SU-DHL-6 (cell line): ENCODE results near the gene ACTN1.

Source experiments
- H2AFZ ChIP-seq: fragments of 200-600 bp; sonication (generic); 2 replicates; pipeline ENCODE4 v1.6.1; 2014; ENCODE audit warnings: low read depth, mild to moderate bottlenecking, moderate library complexity, mixed read lengths, antibody characterized with exemption, low read length; ENCODE audit not compliant: severe bottlenecking
- H3F3A ChIP-seq: fragments of 200-600 bp; shearing (Covaris generic); 2 replicates; pipeline ENCODE4 v1.6.0; 2016; ENCODE audit warnings: antibody characterized with exemption, mild to moderate bottlenecking; ENCODE audit not compliant: insufficient read depth
- H3K27ac ChIP-seq: fragments of 200-600 bp; sonication (generic); 2 replicates; pipeline ENCODE4 v1.5.1; 2016; ENCODE audit warnings: low read depth, mild to moderate bottlenecking, low read length, moderate library complexity, mixed read lengths
- H3K27me3 ChIP-seq: fragments of 200-600 bp; sonication (generic), shearing (Covaris generic); 2 replicates; pipeline ENCODE4 v1.6.0; 2014; ENCODE audit warnings: mild to moderate bottlenecking, low read length
- H3K36me3 ChIP-seq: fragments of 200-600 bp; sonication (generic); 2 replicates; pipeline ENCODE4 v1.6.1; 2014; ENCODE audit warnings: mild to moderate bottlenecking, low read length, mixed read lengths
- H3K4me2 ChIP-seq: fragments of 300-600, 200-600 bp; shearing (Covaris generic), sonication (generic); 2 replicates; pipeline ENCODE4 v1.6.0; 2014; ENCODE audit warnings: low read length, low read depth, mild to moderate bottlenecking; ENCODE audit not compliant: poor library complexity, severe bottlenecking
- H3K4me3 ChIP-seq: fragments of 200-600 bp; sonication (generic); 2 replicates; pipeline ENCODE4 v1.5.1; 2014; ENCODE audit warnings: antibody characterized with exemption, low read length, mild to moderate bottlenecking, mixed read lengths; ENCODE audit not compliant: insufficient read depth, poor library complexity, severe bottlenecking
- H3K79me2 ChIP-seq: fragments of 200-600 bp; sonication (generic); 2 replicates; pipeline ENCODE4 v1.6.1; 2014; ENCODE audit warnings: mild to moderate bottlenecking, low read length, moderate library complexity; ENCODE audit not compliant: insufficient read depth
- H3K9ac ChIP-seq: fragments of 200-600 bp; sonication (generic); 2 replicates; pipeline ENCODE4 v1.7.0; 2014; ENCODE audit warnings: mild to moderate bottlenecking, low read length
- H3K9me2 ChIP-seq: fragments of 200-600 bp; sonication (generic); replicated peaks from 2 replicates; pipeline ENCODE4 v1.6.1; 2014; ENCODE audit warnings: low read length; ENCODE audit not compliant: insufficient read depth
- H3K9me3 ChIP-seq: fragments of 200-600 bp; sonication (generic); 2 replicates; pipeline ENCODE4 v1.6.1; 2014; ENCODE audit warnings: low read length, mixed read lengths; ENCODE audit not compliant: insufficient read depth
- H4K20me1 ChIP-seq: fragments of 200-600 bp; sonication (generic); 2 replicates; pipeline ENCODE4 v1.6.1; 2014; ENCODE audit warnings: low read depth, mild to moderate bottlenecking, antibody characterized with exemption, low read length, moderate library complexity, mixed read lengths
- CTCF ChIP-seq: fragments of 200-600 bp; sonication (generic); IDR thresholded peaks from one replicate; pipeline ENCODE4 v1.5.1; 2017; ENCODE audit warnings: antibody characterized with exemption, mild to moderate bottlenecking, low read length, moderate library complexity; ENCODE audit not compliant: insufficient read depth, poor library complexity, severe bottlenecking
- EZH2phosphoT487 ChIP-seq: fragments of 200-600 bp; sonication (generic), shearing (Covaris generic); conservative IDR thresholded peaks from 2 replicates; pipeline ENCODE4 v1.6.1; 2018; ENCODE audit warnings: mild to moderate bottlenecking, antibody characterized with exemption, low read length, moderate library complexity, mixed read lengths

ACTN1 gene

GRCh38 chr14:69003626-69004025 lies 24.5 kb upstream of the ACTN1 start:
- TF ChIP-seq CTCF (no peak), EZH2phosphoT487 (no peak)
- H3K4me2 ChIP-seq = no peak overlapping the region
- H3F3A ChIP-seq = no peaks in the 10 kb centered on the region
- H3K9me2 ChIP-seq = no peaks in the 10 kb centered on the region
- no peak overlapping the region for H3K9ac ChIP-seq
- H3K79me2 ChIP-seq = no peaks in the 10 kb centered on the region
- no peaks in the 10 kb centered on the region for H3K27me3 ChIP-seq
- H3K4me3 ChIP-seq = no peak overlapping the region
- H3K9me3 ChIP-seq = no peaks in the 10 kb centered on the region
- H2AFZ ChIP-seq = no peak overlapping the region
- no peaks in the 10 kb centered on the region for H3K36me3 ChIP-seq
- H4K20me1 ChIP-seq = no peaks in the 10 kb centered on the region
- no peak overlapping the region for H3K27ac ChIP-seq

- TF ChIP-seq CTCF (no peak), EZH2phosphoT487 (no peak)
- H3K36me3 ChIP-seq = no peaks in the 10 kb centered on the region
- no peak overlapping the region for H3K4me2 ChIP-seq
- no peaks in the 10 kb centered on the region for H3K27me3 ChIP-seq
- H3K79me2 ChIP-seq = no peaks in the 10 kb centered on the region
- H2AFZ ChIP-seq = no peak overlapping the region
- H3F3A ChIP-seq = no peaks in the 10 kb centered on the region
- H3K4me3 ChIP-seq = no peak overlapping the region
- no peaks in the 10 kb centered on the region for H4K20me1 ChIP-seq
- no peak overlapping the region for H3K27ac ChIP-seq
- H3K9me2 ChIP-seq = no peaks in the 10 kb centered on the region
- no peaks in the 10 kb centered on the region for H3K9me3 ChIP-seq
- H3K9ac ChIP-seq = no peak overlapping the region
These were observed 23.0 kb upstream of the ACTN1 start for GRCh38 chr14:69002069-69002468.

- H3K4me2 ChIP-seq = no peak overlapping the region
These were observed 22.3 kb upstream of the ACTN1 start for GRCh38 chr14:69001375-69001774.

More at GRCh38 chr14:69001375-69001774, 22.3 kb upstream of the ACTN1 start:
- no peaks in the 10 kb centered on the region for H4K20me1 ChIP-seq
- H3K27me3 ChIP-seq = no peaks in the 10 kb centered on the region
- H3K9me3 ChIP-seq = no peaks in the 10 kb centered on the region
- no peak overlapping the region for H2AFZ ChIP-seq
- H3K9me2 ChIP-seq = no peaks in the 10 kb centered on the region
- no peak overlapping the region for H3K4me3 ChIP-seq
- no peaks in the 10 kb centered on the region for H3F3A ChIP-seq
- no peak overlapping the region for H3K27ac ChIP-seq
- H3K36me3 ChIP-seq = no peaks in the 10 kb centered on the region
- no peak for TF ChIP-seq EZH2phosphoT487
- no peak for TF ChIP-seq CTCF
- no peak overlapping the region for H3K9ac ChIP-seq
- no peaks in the 10 kb centered on the region for H3K79me2 ChIP-seq
